Fibroblast of the aortic adventitia (primary cell): ENCODE data around the gene CTSE. TPM values are rescaled to one million over a fixed set of nuclear protein-coding genes. Genes with fewer than 3 reads are reported as not detected.
A peak's percentile ranks its signal among the peaks of the same experiment; 100 is the strongest.

Experiments
- DNase-seq: peaks from one replicate; pipeline ENCODE4 v3.0.0-alpha.2; 2010; ENCODE audit warnings: low read depth
- H3K4me3 ChIP-seq: 2 replicates; pipeline ENCODE4 v1.5.1; 2011; ENCODE audit warnings: low read depth, mild to moderate bottlenecking, control low read depth, low read length, moderate library complexity
- CTCF ChIP-seq: IDR thresholded peaks from 2 replicates; pipeline ENCODE4 v1.5.1; 2011; ENCODE audit warnings: mild to moderate bottlenecking, low read length, control low read depth, inconsistent platforms; ENCODE audit not compliant: insufficient read depth
- total RNA-seq: library from RNA; depleted of rRNA; stranded (reverse); fragments of >200 nt; gene quantifications from 2 replicates; pipeline ENCODE4 v1.2.3, GENCODE V29; 2012; ENCODE audit warnings: low replicate concordance

CTSE gene
- total RNA-seq, 1 donor, result not detected

- DNase-seq, result no peak
- no peak overlapping the region for H3K4me3 ChIP-seq
- TF ChIP-seq CTCF, result no peak
Measured at GRCh38 chr1:205989786-205990185, 33.9 kb downstream of the CTSE start.

- DNase-seq, result no peak
- TF ChIP-seq CTCF, result no peak
- no peak overlapping the region for H3K4me3 ChIP-seq
Measured at GRCh38 chr1:205988585-205988995, 35.1 kb downstream of the CTSE start.

GRCh38 chr1:205986861-205987260 lies 36.8 kb downstream of the CTSE start:
- peak; percentile 70 for DNase-seq
- no peak overlapping the region for H3K4me3 ChIP-seq
- no peak for TF ChIP-seq CTCF

GRCh38 chr1:205986292-205986691 lies 37.4 kb downstream of the CTSE start:
- peak; percentile 8 for TF ChIP-seq CTCF
- no peak for DNase-seq
- no peak overlapping the region for H3K4me3 ChIP-seq

GRCh38 chr1:205985330-205986005 lies 38.2 kb downstream of the CTSE start:
- no peak for TF ChIP-seq CTCF
- no peak for DNase-seq
- no peak overlapping the region for H3K4me3 ChIP-seq

- peak; percentile 70 for DNase-seq
- peak; percentile 93 for TF ChIP-seq CTCF
Measured at GRCh38 chr1:205983925-205984725, 39.6 kb downstream of the CTSE start.

More at GRCh38 chr1:205983925-205984725, 39.6 kb downstream of the CTSE start:
- no peak overlapping the region for H3K4me3 ChIP-seq
